OCI-LY7 (cell line): Measurements from ENCODE around the gene PCGF3. TPM values are rescaled to one million over a fixed set of nuclear protein-coding genes. Genes with fewer than 3 reads are reported as not detected.

Experiments used
- Bru-seq: library from RNA; stranded (reverse); fragments of 400-500 nt; gene quantifications from one replicate; lab custom pipeline; 2021; lab: Mats Ljungman, UMichigan
- BruChase-seq, 2 experiments: library from RNA; stranded (reverse); fragments of 400-500 nt; gene quantifications; one replicate each; lab custom pipeline; 2021; lab: Mats Ljungman, UMichigan
- BruUV-seq: library from RNA; stranded (reverse); fragments of 400-500 nt; replicated peaks from 2 replicates; lab custom pipeline; 2021; lab: Mats Ljungman, UMichigan
- CTCF ChIA-PET: fragments of 300-600 bp; sonication (Branson Sonifier 250); formaldehyde crosslinking; loops from one replicate; lab custom pipeline; 2022; ENCODE audit warnings: antibody characterized with exemption; ENCODE audit not compliant: unreplicated experiment; lab: Charles Lee
- POLR2A ChIA-PET: fragments of 300-600 bp; sonication (Branson Sonifier 250); formaldehyde crosslinking; loops from one replicate; lab custom pipeline; 2022; ENCODE audit warnings: antibody characterized with exemption; lab: Charles Lee
- DNase-seq: peaks from one replicate; pipeline ENCODE4 v3.0.0-alpha.2; 2015; ENCODE audit warnings: low spot score
- H2AFZ ChIP-seq: fragments of 200-600 bp; sonication (generic), shearing (Covaris generic); 2 replicates; pipeline ENCODE4 v1.6.1; 2014; ENCODE audit warnings: mild to moderate bottlenecking, antibody characterized with exemption, low read length, moderate library complexity
- H3K27ac ChIP-seq: fragments of 200-600 bp; sonication (generic); 2 replicates; pipeline ENCODE4 v1.5.1; 2014; ENCODE audit warnings: mixed run types, low read depth, mild to moderate bottlenecking, moderate library complexity, low read length, inconsistent platforms; ENCODE audit not compliant: poor library complexity, severe bottlenecking
- H3K36me3 ChIP-seq: fragments of 200-600 bp; sonication (generic); 2 replicates; pipeline ENCODE4 v1.6.1; 2014; ENCODE audit warnings: mild to moderate bottlenecking, antibody characterized with exemption, low read length, moderate library complexity, mixed read lengths; ENCODE audit not compliant: insufficient read depth
- H3K4me1 ChIP-seq: fragments of 200-600 bp; sonication (generic); 2 replicates; pipeline ENCODE4 v1.5.1; 2014; ENCODE audit warnings: mild to moderate bottlenecking, low read length; ENCODE audit not compliant: insufficient read depth, poor library complexity, severe bottlenecking
- H3K4me2 ChIP-seq: fragments of 200-600 bp; sonication (generic); 2 replicates; pipeline ENCODE4 v1.6.1; 2014; ENCODE audit warnings: mild to moderate bottlenecking, low read length
- H3K4me3 ChIP-seq: fragments of 200-600 bp; sonication (generic); 2 replicates; pipeline ENCODE4 v1.5.1; 2014; ENCODE audit warnings: mild to moderate bottlenecking, low read depth, low read length; ENCODE audit not compliant: poor library complexity, severe bottlenecking
- H3K79me2 ChIP-seq: fragments of 200-600 bp; sonication (generic); 2 replicates; pipeline ENCODE4 v1.6.1; 2016; ENCODE audit warnings: low read depth, mild to moderate bottlenecking, low read length, moderate library complexity, mixed read lengths; ENCODE audit not compliant: insufficient read depth
- H3K9me2 ChIP-seq: fragments of 200-600 bp; sonication (generic); 2 replicates; pipeline ENCODE4 v1.6.1; 2016; ENCODE audit warnings: mild to moderate bottlenecking, low read length, mixed read lengths; ENCODE audit not compliant: insufficient read depth
- H3K9me3 ChIP-seq: fragments of 200-600 bp; sonication (generic); 2 replicates; pipeline ENCODE4 v1.6.1; 2014; ENCODE audit warnings: mild to moderate bottlenecking, mixed run types, low read length, mixed read lengths
- H4K20me1 ChIP-seq: fragments of 200-600 bp; sonication (generic); 2 replicates; pipeline ENCODE4 v1.6.1; 2014; ENCODE audit warnings: mild to moderate bottlenecking, antibody characterized with exemption, low read length, moderate library complexity, mixed read lengths; ENCODE audit not compliant: insufficient read depth
- EZH2phosphoT487 ChIP-seq: fragments of 200-600 bp; sonication (generic); IDR thresholded peaks from 2 replicates; pipeline ENCODE4 v1.6.1; 2018; ENCODE audit warnings: low read depth, borderline replicate concordance, mild to moderate bottlenecking, mixed run types, antibody characterized with exemption, low read length, moderate library complexity, mixed read lengths
- intact Hi-C: fragments of 100-400 bp; cut with micrococcal nuclease; formaldehyde crosslinking; loops from one replicate; pipeline ENCODE4 v1.10.0; 2022; ENCODE audit not compliant: unreplicated experiment
- long read RNA-seq: library from polyadenylated mRNA; stranded (forward); transcript quantifications from one replicate; pipeline ENCODE4 v2.0.0, GENCODE V29; 2022
- total RNA-seq, 2 experiments: library from RNA; depleted of rRNA in 1 of 2; stranded (reverse); fragments of >200 nt in 1 of 2; shearing (Covaris generic) in 1 of 2; gene quantifications; 2 replicates each; pipeline ENCODE4 v1.2.3, GENCODE V29; 2014 to 2022
- TF ChIP-seq, protein P1 (sequence below): fragments of 200-600 bp; sonication (generic); conservative IDR thresholded peaks from 2 replicates; pipeline ENCODE4 v1.5.1; 2014; ENCODE audit warnings: mild to moderate bottlenecking, antibody characterized with exemption, low read length, moderate library complexity, mixed read lengths

The PCGF3 gene, protein sequence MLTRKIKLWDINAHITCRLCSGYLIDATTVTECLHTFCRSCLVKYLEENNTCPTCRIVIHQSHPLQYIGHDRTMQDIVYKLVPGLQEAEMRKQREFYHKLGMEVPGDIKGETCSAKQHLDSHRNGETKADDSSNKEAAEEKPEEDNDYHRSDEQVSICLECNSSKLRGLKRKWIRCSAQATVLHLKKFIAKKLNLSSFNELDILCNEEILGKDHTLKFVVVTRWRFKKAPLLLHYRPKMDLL
- total RNA-seq (2014; rRNA removed; shearing (Covaris generic)) (33.8 and 43.7 TPM in 2 replicates), total RNA-seq (2022) (45.9 and 50.2 TPM in 2 replicates), Bru-seq, nascent RNA (percentile 59 among the genes with signal in this experiment), BruChase-seq, experiment 1, labeled RNA remaining after a 6-hour chase (percentile 73 among the genes with signal in this experiment), BruChase-seq, experiment 2, labeled RNA remaining after a 2-hour chase (percentile 74 among the genes with signal in this experiment)
- long read RNA-seq, full-length matches to known transcripts: 228 of 261 reads
- long read RNA-seq, partial matches to known transcripts: 9 of 261 reads
- long read RNA-seq, other reads (novel, unspliced or antisense): 24 of 261 reads

- ChIA-PET POLR2A (no interaction called here), CTCF (no interaction called here)
- DNase-seq: peak; percentile 92
- Histone ChIP-seq H3K79me2 (peaks cover 14% of the 10 kb centered on the region; the same call in 1 of the 2 replicates), H3K4me3 (peak within 1 kb of the TSS; percentile 82), H3K4me2 (peak within 1 kb of the TSS; percentile 74), H3K36me3 (peaks cover 15% of the 10 kb centered on the region), H3K9me2 (no peaks in the 10 kb centered on the region), H4K20me1 (no peaks in the 10 kb centered on the region), H3K9me3 (no peaks in the 10 kb centered on the region), H3K27ac (peak within 1 kb of the TSS; percentile 29), H2AFZ (peak within 1 kb of the TSS; percentile 66), H3K4me1 (peaks cover 6% of the 10 kb centered on the region)
- intact Hi-C loops: no loop called here
- TF ChIP-seq, protein P1, sequence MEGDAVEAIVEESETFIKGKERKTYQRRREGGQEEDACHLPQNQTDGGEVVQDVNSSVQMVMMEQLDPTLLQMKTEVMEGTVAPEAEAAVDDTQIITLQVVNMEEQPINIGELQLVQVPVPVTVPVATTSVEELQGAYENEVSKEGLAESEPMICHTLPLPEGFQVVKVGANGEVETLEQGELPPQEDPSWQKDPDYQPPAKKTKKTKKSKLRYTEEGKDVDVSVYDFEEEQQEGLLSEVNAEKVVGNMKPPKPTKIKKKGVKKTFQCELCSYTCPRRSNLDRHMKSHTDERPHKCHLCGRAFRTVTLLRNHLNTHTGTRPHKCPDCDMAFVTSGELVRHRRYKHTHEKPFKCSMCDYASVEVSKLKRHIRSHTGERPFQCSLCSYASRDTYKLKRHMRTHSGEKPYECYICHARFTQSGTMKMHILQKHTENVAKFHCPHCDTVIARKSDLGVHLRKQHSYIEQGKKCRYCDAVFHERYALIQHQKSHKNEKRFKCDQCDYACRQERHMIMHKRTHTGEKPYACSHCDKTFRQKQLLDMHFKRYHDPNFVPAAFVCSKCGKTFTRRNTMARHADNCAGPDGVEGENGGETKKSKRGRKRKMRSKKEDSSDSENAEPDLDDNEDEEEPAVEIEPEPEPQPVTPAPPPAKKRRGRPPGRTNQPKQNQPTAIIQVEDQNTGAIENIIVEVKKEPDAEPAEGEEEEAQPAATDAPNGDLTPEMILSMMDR: no peak
- no peak for TF ChIP-seq EZH2phosphoT487
- BruUV-seq: no TSS peak
These were observed at the start of gene PCGF3 for GRCh38 chr4:705278-706082. PCGF3 (plus strand) TSS chr4:705832; CDS start chr4:733681, 27,849 bp downstream.

DNA sequence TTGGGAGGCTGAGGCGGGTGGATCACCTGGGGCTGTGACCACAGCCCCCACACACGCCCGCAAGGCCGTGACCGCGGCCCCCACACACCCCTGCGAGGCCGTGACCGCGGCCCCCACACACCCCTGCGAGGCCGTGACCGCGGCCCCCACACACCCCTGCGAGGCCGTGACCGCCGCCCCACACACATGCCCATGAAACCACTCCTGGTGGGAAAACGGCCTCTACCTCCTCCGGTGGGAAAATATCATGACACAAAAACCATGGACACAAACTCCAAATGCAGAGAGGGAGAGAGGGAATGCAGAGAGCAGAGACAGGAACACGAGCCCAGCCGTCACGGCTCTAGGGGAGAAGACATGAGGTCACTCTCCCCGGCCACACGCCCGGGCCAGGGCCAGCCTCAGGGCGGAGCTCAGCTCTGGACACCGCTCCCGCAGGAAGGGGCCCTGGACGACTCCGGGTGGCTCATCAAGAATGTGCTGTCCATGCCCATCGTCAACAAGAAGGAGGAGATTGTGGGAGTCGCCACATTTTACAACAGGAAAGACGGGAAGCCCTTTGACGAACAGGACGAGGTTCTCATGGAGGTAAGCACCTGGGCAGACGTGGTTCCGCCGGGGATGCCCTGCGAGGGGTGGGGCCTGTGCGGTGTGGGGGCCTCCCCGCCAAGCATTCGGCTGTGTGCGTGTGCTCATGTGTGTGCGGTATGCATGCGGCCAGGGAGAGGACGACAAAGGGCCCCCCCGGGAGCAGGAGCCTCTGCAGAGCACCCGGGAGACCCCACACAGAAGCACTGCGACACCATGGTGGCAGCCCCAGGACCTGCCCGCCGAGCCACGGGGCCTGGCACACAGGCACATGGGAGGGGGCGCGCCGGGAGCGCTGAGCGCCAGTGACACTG is 48.9 kb upstream of the PCGF3 start:
- POLR2A ChIA-PET: no interaction called here
- H3K9me3 ChIP-seq: no peaks in the 10 kb centered on the region
- CTCF ChIA-PET: no interaction called here
- H2AFZ ChIP-seq: no peak overlapping the region
- H3K79me2 ChIP-seq: no peaks in the 10 kb centered on the region
- no peak overlapping the region for H3K4me3 ChIP-seq
- H3K4me1 ChIP-seq: no peaks in the 10 kb centered on the region
- DNase-seq: no peak
- H3K36me3 ChIP-seq: no peaks in the 10 kb centered on the region
- BruUV-seq: no TSS peak
- H3K27ac ChIP-seq: no peak overlapping the region
- H3K9me2 ChIP-seq: no peaks in the 10 kb centered on the region
- no peak for TF ChIP-seq EZH2phosphoT487
- TF ChIP-seq, protein P1: no peak
- no peaks in the 10 kb centered on the region for H4K20me1 ChIP-seq
- H3K4me2 ChIP-seq: no peak overlapping the region
- intact Hi-C loops: no loop called here
